ENCODE results near the gene WDR53. TPM values are rescaled to one million over a fixed set of nuclear protein-coding genes. Genes with fewer than 3 reads are reported as not detected.
A peak's percentile ranks its signal among the peaks of the same experiment; 100 is the strongest.

The WDR53 gene
- total RNA-seq, 1 experiment from 2014 or later: 14.8 TPM

DNA sequence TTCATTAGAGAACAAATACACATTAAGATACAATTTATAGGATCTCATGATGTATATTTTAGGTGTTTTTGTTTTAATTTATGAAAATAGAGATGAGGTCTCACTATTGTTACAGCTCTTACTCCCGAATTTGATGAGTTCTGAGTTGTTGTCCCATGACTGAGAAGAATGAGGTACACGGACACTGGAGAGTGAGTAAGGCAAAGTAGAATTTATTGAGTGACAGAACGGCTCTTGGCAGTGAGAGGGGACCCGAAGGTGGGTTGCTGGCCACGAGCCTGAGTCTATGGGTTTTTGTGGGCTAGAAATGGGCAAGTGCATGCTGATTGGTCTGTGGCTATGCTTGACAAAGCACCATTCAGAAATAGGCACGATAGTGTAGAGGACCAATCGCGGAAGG is 61.7 kb downstream of the WDR53 start:
- ChIA-PET POLR2A (no interaction called here), RAD21 (ENCODE audit: low non-redundant PET in 1 of 2, low total read pairs in 2 of 2, uncharacterized antibody in 2 of 2, unreplicated experiment in 2 of 2) (no interaction called here), CTCF (no interaction called here)
- Histone ChIP-seq H3K79me2 (ENCODE audit: insufficient read depth, low read length) (peaks cover 18% of the 10 kb centered on the region), H3K9me3 (ENCODE audit: control insufficient read depth in 1 of 2, insufficient read depth in 1 of 2, low read depth in 1 of 2, low read length in 2 of 2) (peaks cover 0 to 6% of the 10 kb centered on the region in 2 experiments; a peak in 1 of 4 replicates), H3K4me3 (replicated peaks in 1 of 2; ENCODE audit: low read depth in 1 of 2, low read length in 2 of 2) (no peak overlapping the region), H3K27ac (ENCODE audit: low read depth, low read length) (no peak overlapping the region), H3K4me1 (ENCODE audit: control insufficient read depth in 1 of 2, insufficient read depth in 2 of 2, low read length in 2 of 2) (peaks cover 4 to 10% of the 10 kb centered on the region in 2 experiments; a peak in 3 of 4 replicates), H3K27me3 (ENCODE audit: insufficient read depth, low read length) (no peaks in the 10 kb centered on the region), H3K4me2 (ENCODE audit: low read length) (no peak overlapping the region), H3K36me3 (ENCODE audit: control insufficient read depth in 1 of 2, insufficient read depth in 2 of 2, low read length in 2 of 2) (0 out of 4 replicates have a peak, but pooled peaks cover 0 to under 1% of the 10 kb centered on the region in 2 experiments), H3K9ac (ENCODE audit: low read length) (no peak overlapping the region), H2AFZ (ENCODE audit: low read depth, low read length, poor library complexity, severe bottlenecking) (no peak overlapping the region), H4K20me1 (ENCODE audit: insufficient read depth) (peaks cover 2% of the 10 kb centered on the region; the same call in 1 of the 2 replicates), H3K9me2 (ENCODE audit: insufficient read depth) (no peaks in the 10 kb centered on the region)
- no peak for DNase-seq (ENCODE audit: low read depth, low spot score)
- TF ChIP-seq CBX3 (IDR thresholded peaks at IDR 0.05; ENCODE audit: low read depth) (peak; percentile 53; the same call in 1 of the 2 replicates), EZH2 (IDR thresholded peaks at IDR 0.05) (no peak)
- BruUV-seq (replicated peaks): no TSS peak
- ATAC-seq: no peak
- intact Hi-C loops (cut with micrococcal nuclease): loop anchor here (10.0 kb wide), 1 partner anchor 192 kb away; the partner anchor contains the start of gene DYNLT2B

DNA sequence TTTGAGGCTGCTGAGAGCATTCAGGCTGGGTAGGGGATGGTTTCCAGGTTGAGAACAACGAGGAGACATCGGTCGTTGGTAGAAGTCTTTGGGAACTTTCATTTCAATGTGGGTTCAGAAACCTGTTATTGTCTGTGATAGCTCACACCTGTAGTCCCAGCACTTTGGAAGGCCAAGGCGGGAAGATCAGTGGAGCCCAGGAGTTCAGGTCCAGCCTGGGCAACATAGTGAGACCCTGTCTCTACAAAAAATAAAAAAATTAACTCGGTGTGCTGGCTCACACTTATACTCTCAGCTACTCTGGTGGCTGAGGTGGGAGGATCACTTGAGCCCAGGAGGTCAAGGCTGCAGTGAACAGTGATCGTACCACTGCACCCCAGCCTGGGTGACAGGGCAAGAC is 63.8 kb downstream of the WDR53 start:
- Histone ChIP-seq H3K4me2 (ENCODE audit: low read length) (peak overlapping the region; percentile 82; the same call in 1 of the 2 replicates), H3K4me3 (replicated peaks in 1 of 2; ENCODE audit: low read depth in 1 of 2, low read length in 2 of 2) (no peak overlapping the region), H3K79me2 (ENCODE audit: insufficient read depth, low read length) (peaks cover 40% of the 10 kb centered on the region), H2AFZ (ENCODE audit: low read depth, low read length, poor library complexity, severe bottlenecking) (no peak overlapping the region), H3K9me3 (ENCODE audit: control insufficient read depth in 1 of 2, insufficient read depth in 1 of 2, low read depth in 1 of 2, low read length in 2 of 2) (peaks cover 0 to 6% of the 10 kb centered on the region in 2 experiments; a peak in 1 of 4 replicates), H4K20me1 (ENCODE audit: insufficient read depth) (peaks cover 6% of the 10 kb centered on the region; the same call in 1 of the 2 replicates), H3K4me1 (ENCODE audit: control insufficient read depth in 1 of 2, insufficient read depth in 2 of 2, low read length in 2 of 2) (peaks cover 4 to 18% of the 10 kb centered on the region in 2 experiments; a peak in 3 of 4 replicates), H3K27me3 (ENCODE audit: insufficient read depth, low read length) (no peaks in the 10 kb centered on the region), H3K9me2 (ENCODE audit: insufficient read depth) (no peaks in the 10 kb centered on the region), H3K27ac (ENCODE audit: low read depth, low read length) (peak overlapping the region; percentile 66; the same call in 1 of the 2 replicates), H3K36me3 (ENCODE audit: control insufficient read depth in 1 of 2, insufficient read depth in 2 of 2, low read length in 2 of 2) (peaks cover 0 to 14% of the 10 kb centered on the region in 2 experiments; a peak in 1 of 4 replicates), H3K9ac (ENCODE audit: low read length) (peak overlapping the region; percentile 99; the same call in 1 of the 2 replicates)
- ATAC-seq: no peak
- BruUV-seq (replicated peaks): no TSS peak
- TF ChIP-seq ZFX (IDR thresholded peaks at IDR 0.05) (no peak), SRF (IDR thresholded peaks at IDR 0.05; ENCODE audit: low read depth) (no peak)
- TF ChIP-seq, protein P1, sequence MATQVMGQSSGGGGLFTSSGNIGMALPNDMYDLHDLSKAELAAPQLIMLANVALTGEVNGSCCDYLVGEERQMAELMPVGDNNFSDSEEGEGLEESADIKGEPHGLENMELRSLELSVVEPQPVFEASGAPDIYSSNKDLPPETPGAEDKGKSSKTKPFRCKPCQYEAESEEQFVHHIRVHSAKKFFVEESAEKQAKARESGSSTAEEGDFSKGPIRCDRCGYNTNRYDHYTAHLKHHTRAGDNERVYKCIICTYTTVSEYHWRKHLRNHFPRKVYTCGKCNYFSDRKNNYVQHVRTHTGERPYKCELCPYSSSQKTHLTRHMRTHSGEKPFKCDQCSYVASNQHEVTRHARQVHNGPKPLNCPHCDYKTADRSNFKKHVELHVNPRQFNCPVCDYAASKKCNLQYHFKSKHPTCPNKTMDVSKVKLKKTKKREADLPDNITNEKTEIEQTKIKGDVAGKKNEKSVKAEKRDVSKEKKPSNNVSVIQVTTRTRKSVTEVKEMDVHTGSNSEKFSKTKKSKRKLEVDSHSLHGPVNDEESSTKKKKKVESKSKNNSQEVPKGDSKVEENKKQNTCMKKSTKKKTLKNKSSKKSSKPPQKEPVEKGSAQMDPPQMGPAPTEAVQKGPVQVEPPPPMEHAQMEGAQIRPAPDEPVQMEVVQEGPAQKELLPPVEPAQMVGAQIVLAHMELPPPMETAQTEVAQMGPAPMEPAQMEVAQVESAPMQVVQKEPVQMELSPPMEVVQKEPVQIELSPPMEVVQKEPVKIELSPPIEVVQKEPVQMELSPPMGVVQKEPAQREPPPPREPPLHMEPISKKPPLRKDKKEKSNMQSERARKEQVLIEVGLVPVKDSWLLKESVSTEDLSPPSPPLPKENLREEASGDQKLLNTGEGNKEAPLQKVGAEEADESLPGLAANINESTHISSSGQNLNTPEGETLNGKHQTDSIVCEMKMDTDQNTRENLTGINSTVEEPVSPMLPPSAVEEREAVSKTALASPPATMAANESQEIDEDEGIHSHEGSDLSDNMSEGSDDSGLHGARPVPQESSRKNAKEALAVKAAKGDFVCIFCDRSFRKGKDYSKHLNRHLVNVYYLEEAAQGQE (IDR thresholded peaks at IDR 0.05; ENCODE audit: low read depth): no peak
- TF ChIP-seq, protein P2, sequence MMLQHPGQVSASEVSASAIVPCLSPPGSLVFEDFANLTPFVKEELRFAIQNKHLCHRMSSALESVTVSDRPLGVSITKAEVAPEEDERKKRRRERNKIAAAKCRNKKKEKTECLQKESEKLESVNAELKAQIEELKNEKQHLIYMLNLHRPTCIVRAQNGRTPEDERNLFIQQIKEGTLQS (IDR thresholded peaks at IDR 0.05): no peak
- TF ChIP-seq, protein P3, sequence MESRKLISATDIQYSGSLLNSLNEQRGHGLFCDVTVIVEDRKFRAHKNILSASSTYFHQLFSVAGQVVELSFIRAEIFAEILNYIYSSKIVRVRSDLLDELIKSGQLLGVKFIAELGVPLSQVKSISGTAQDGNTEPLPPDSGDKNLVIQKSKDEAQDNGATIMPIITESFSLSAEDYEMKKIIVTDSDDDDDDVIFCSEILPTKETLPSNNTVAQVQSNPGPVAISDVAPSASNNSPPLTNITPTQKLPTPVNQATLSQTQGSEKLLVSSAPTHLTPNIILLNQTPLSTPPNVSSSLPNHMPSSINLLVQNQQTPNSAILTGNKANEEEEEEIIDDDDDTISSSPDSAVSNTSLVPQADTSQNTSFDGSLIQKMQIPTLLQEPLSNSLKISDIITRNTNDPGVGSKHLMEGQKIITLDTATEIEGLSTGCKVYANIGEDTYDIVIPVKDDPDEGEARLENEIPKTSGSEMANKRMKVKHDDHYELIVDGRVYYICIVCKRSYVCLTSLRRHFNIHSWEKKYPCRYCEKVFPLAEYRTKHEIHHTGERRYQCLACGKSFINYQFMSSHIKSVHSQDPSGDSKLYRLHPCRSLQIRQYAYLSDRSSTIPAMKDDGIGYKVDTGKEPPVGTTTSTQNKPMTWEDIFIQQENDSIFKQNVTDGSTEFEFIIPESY (IDR thresholded peaks at IDR 0.05; ENCODE audit: extremely low read depth, insufficient replicate concordance, low read length): no peak
- DNase-seq (ENCODE audit: low read depth, low spot score): no peak
- intact Hi-C loops (cut with micrococcal nuclease): loop anchor here (5.0 to 10.0 kb wide), 2 partner anchors 167 to 190 kb away; partner anchors contain the start of genes DYNLT2B and TM4SF19
- CTCF ChIA-PET: no interaction called here
- POLR2A ChIA-PET: interaction anchor here (0.8 kb wide), 1 partner anchor 12 kb away, joined by 5 read pairs; no protein-coding TSS in a partner anchor
- RAD21 ChIA-PET (ENCODE audit: low non-redundant PET in 1 of 2, low total read pairs in 2 of 2, uncharacterized antibody in 2 of 2, unreplicated experiment in 2 of 2): no interaction called here
